Loucy (cell line): ENCODE measurements around the gene MYH10.

Experiments
- H2AFZ ChIP-seq: fragments of 200-600 bp; sonication (generic); 2 replicates; pipeline ENCODE4 v1.6.0; 2016; ENCODE audit warnings: antibody characterized with exemption, mild to moderate bottlenecking, low read length, moderate library complexity
- H3F3A ChIP-seq: fragments of 200-600 bp; 2 replicates; pipeline ENCODE4 v1.6.0; 2016; ENCODE audit warnings: antibody characterized with exemption, low read depth, mild to moderate bottlenecking
- H3K27me3 ChIP-seq: fragments of 200-600 bp; sonication (generic); 2 replicates; pipeline ENCODE4 v1.6.1; 2014; ENCODE audit warnings: low read length, mild to moderate bottlenecking; ENCODE audit not compliant: insufficient read depth, poor library complexity, severe bottlenecking
- H3K36me3 ChIP-seq: fragments of 200-600 bp; sonication (generic); 2 replicates; pipeline ENCODE4 v1.6.1; 2016; ENCODE audit warnings: low read length; ENCODE audit not compliant: insufficient read depth
- H3K4me1 ChIP-seq: fragments of 200-600 bp; sonication (generic); 2 replicates; pipeline ENCODE4 v1.5.1; 2014; ENCODE audit warnings: low read length, mild to moderate bottlenecking; ENCODE audit not compliant: insufficient read depth, poor library complexity, severe bottlenecking
- H3K4me2 ChIP-seq: fragments of 200-600 bp; sonication (generic); 2 replicates; pipeline ENCODE4 v1.6.0; 2014; ENCODE audit warnings: antibody characterized with exemption, low read length, low read depth, mild to moderate bottlenecking; ENCODE audit not compliant: poor library complexity, severe bottlenecking
- H3K4me3 ChIP-seq: fragments of 200-600 bp; sonication (generic); 2 replicates; pipeline ENCODE4 v1.5.1; 2014; ENCODE audit warnings: low read length, mild to moderate bottlenecking, mixed read lengths; ENCODE audit not compliant: poor library complexity, severe bottlenecking
- H3K79me2 ChIP-seq: fragments of 200-600 bp; sonication (generic); 2 replicates; pipeline ENCODE4 v1.6.1; 2014; ENCODE audit warnings: low read length; ENCODE audit not compliant: insufficient read depth
- H3K9ac ChIP-seq: fragments of 200-600 bp; sonication (generic); 2 replicates; pipeline ENCODE4 v1.6.0; 2014; ENCODE audit warnings: mild to moderate bottlenecking, low read depth, low read length, moderate library complexity; ENCODE audit not compliant: poor library complexity, severe bottlenecking
- H3K9me2 ChIP-seq: fragments of 200-600 bp; sonication (generic); replicated peaks from 2 replicates; pipeline ENCODE4 v1.6.1; 2016; ENCODE audit warnings: low read depth, low read length, mixed read lengths
- H3K9me3 ChIP-seq: fragments of 200-600 bp; sonication (generic); 2 replicates; pipeline ENCODE4 v1.6.1; 2014; ENCODE audit warnings: mild to moderate bottlenecking, antibody characterized with exemption, low read length, low read depth; ENCODE audit not compliant: insufficient read depth
- H4K20me1 ChIP-seq: fragments of 200-600 bp; sonication (generic); 2 replicates; pipeline ENCODE4 v1.6.0; 2014; ENCODE audit warnings: antibody characterized with exemption, low read length, mild to moderate bottlenecking; ENCODE audit not compliant: insufficient read depth, poor library complexity, severe bottlenecking
- EZH2phosphoT487 ChIP-seq: fragments of 200-600 bp; IDR thresholded peaks from 2 replicates; pipeline ENCODE4 v1.6.1; 2018; ENCODE audit warnings: antibody characterized with exemption, mild to moderate bottlenecking, moderate library complexity, borderline replicate concordance
- TF ChIP-seq, protein P1 (sequence below): fragments of 200-600 bp; sonication (generic); conservative IDR thresholded peaks from 2 replicates; pipeline ENCODE4 v1.5.1; 2014; ENCODE audit warnings: mild to moderate bottlenecking, antibody characterized with exemption, low read length

MYH10 gene

DNA sequence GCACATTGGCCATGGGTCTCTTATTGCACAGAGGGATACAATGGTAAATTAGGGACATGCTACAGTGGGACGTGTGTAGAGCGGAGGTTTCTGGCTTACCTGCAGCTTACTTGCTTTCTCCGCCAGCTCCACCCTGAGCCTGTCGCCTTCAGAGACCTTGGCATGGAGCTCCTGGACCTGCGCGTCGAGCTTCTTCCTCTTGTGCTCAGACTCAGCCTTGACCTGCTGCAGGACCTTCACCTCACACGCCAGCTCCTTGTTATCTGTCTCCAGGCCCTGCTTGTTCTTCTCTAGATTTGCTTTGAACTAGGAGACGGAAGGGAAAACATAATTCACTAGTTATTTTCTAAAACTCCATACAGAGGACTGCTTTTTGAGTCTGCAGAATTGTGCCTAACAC lies 131.4 kb downstream of the MYH10 start:
- Histone ChIP-seq H3K27me3 (no peaks in the 10 kb centered on the region), H3K9me2 (no peaks in the 10 kb centered on the region), H3K79me2 (no peaks in the 10 kb centered on the region), H3K4me2 (no peak overlapping the region), H3K4me3 (no peak overlapping the region), H3K9ac (no peak overlapping the region), H3K4me1 (no peaks in the 10 kb centered on the region), H3K9me3 (no peaks in the 10 kb centered on the region), H3K36me3 (peaks cover 65% of the 10 kb centered on the region; the same call in 1 of the 2 replicates), H2AFZ (no peak overlapping the region), H4K20me1 (no peaks in the 10 kb centered on the region), H3F3A (no peaks in the 10 kb centered on the region)
- TF ChIP-seq EZH2phosphoT487, result no peak
- TF ChIP-seq, protein P1, sequence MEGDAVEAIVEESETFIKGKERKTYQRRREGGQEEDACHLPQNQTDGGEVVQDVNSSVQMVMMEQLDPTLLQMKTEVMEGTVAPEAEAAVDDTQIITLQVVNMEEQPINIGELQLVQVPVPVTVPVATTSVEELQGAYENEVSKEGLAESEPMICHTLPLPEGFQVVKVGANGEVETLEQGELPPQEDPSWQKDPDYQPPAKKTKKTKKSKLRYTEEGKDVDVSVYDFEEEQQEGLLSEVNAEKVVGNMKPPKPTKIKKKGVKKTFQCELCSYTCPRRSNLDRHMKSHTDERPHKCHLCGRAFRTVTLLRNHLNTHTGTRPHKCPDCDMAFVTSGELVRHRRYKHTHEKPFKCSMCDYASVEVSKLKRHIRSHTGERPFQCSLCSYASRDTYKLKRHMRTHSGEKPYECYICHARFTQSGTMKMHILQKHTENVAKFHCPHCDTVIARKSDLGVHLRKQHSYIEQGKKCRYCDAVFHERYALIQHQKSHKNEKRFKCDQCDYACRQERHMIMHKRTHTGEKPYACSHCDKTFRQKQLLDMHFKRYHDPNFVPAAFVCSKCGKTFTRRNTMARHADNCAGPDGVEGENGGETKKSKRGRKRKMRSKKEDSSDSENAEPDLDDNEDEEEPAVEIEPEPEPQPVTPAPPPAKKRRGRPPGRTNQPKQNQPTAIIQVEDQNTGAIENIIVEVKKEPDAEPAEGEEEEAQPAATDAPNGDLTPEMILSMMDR, result no peak

DNA sequence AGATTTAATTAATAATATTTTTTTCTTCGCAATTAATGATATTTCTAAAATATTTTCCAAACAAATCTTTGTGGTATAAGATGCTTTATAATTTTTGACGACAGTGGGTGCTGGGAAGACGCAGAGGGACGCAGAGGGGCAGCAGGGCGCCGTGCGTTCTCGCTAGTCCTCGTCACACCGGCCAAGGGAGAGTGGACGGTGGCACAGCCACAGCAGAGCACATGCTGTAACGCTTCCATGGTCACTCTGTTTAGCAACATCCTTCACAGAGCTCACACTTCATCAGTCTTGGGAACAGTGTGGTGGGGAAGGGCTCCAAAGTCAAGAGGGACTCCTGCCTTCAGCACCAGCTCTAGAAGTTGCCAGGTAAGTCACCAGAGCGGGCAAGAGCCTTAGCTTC lies 134.4 kb downstream of the MYH10 start:
- H4K20me1 ChIP-seq, result no peaks in the 10 kb centered on the region
- TF ChIP-seq EZH2phosphoT487, result no peak
- TF ChIP-seq, protein P1, result no peak
- no peak overlapping the region for H3K4me2 ChIP-seq
- H3K36me3 ChIP-seq, result peaks cover 84% of the 10 kb centered on the region; the same call in 1 of the 2 replicates
- H3F3A ChIP-seq, result no peaks in the 10 kb centered on the region
- H3K4me1 ChIP-seq, result no peaks in the 10 kb centered on the region
- no peaks in the 10 kb centered on the region for H3K9me3 ChIP-seq
- no peaks in the 10 kb centered on the region for H3K27me3 ChIP-seq
- no peaks in the 10 kb centered on the region for H3K9me2 ChIP-seq
- H3K79me2 ChIP-seq, result no peaks in the 10 kb centered on the region
- no peak overlapping the region for H2AFZ ChIP-seq
- no peak overlapping the region for H3K4me3 ChIP-seq
- H3K9ac ChIP-seq, result no peak overlapping the region

DNA sequence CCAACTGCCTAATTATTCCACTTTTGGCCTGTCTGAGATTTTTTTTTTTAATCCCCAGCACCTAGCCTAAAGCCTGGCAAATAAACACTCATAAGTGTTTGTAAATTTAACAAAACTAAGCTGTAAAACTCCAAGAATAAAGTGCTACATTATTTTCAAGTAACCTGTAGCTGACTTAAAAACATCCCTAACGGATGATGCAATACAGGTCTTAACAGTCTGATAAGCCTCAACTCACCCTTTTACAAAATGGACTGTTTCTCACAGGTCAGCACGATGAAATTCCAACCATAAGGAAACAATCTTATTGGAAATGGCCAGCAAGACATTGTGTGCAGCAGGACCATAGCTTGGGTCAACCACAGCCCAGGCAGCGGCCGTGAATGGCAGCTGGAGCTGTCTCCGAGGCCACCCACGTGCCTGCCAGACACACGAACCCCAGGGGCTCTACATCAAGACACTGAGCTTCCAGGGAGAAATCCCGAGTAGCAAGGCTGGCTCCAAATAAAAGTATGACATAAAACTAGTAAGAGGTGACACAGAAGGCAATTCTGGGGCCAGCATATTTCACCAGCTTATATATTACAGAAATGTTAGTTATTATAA lies 135.9 kb downstream of the MYH10 start:
- Histone ChIP-seq H3K9me3 (no peaks in the 10 kb centered on the region), H3K27me3 (no peaks in the 10 kb centered on the region), H4K20me1 (no peaks in the 10 kb centered on the region), H3K9me2 (no peaks in the 10 kb centered on the region), H3K4me1 (no peaks in the 10 kb centered on the region), H3K4me3 (no peak overlapping the region), H2AFZ (no peak overlapping the region), H3K4me2 (no peak overlapping the region), H3F3A (no peaks in the 10 kb centered on the region), H3K79me2 (no peaks in the 10 kb centered on the region), H3K9ac (no peak overlapping the region), H3K36me3 (peaks cover 85% of the 10 kb centered on the region; the same call in 1 of the 2 replicates)
- TF ChIP-seq, protein P1, result no peak
- TF ChIP-seq EZH2phosphoT487, result no peak
